Inflammatory macrophage treated with lipopolysaccharide for 1 hour (primary cell): ENCODE data around the gene TCP11L2.

Experiments
- DNase-seq, 2 donors: peaks; one replicate each; pipeline ENCODE4 v3.0.0-alpha.2; 2020 to 2022

TCP11L2 gene

GRCh38 chr12:106302401-106303201 lies at the start of gene TCP11L2:
TSS of gene TCP11L2 (plus strand) at chr12:106302733. CDS start at chr12:106311076, 8,343 bp downstream.
- peak; percentile 73 to 86 for DNase-seq

GRCh38 chr12:106254724-106255123 lies 47.8 kb upstream of the TCP11L2 start:
- DNase-seq, result no peak

- DNase-seq, result no peak
Measured at GRCh38 chr12:106255493-106255892, 47.0 kb upstream of the TCP11L2 start.

GRCh38 chr12:106255952-106256351 lies 46.6 kb upstream of the TCP11L2 start:
- DNase-seq, result no peak

GRCh38 chr12:106256524-106256923 lies 46.0 kb upstream of the TCP11L2 start:
- DNase-seq, result no peak

- no peak for DNase-seq
Measured at GRCh38 chr12:106258226-106258625, 44.3 kb upstream of the TCP11L2 start.

- no peak for DNase-seq
Measured at GRCh38 chr12:106258935-106259334, 43.6 kb upstream of the TCP11L2 start.

GRCh38 chr12:106265116-106265515 lies 37.4 kb upstream of the TCP11L2 start:
- DNase-seq, result peak; percentile 47 to 63

- DNase-seq, result no peak
Measured at GRCh38 chr12:106267535-106267934, 35.0 kb upstream of the TCP11L2 start.

- no peak for DNase-seq
Measured at GRCh38 chr12:106269150-106269771, 33.3 kb upstream of the TCP11L2 start.

GRCh38 chr12:106271575-106272505 lies 30.7 kb upstream of the TCP11L2 start:
- no peak for DNase-seq

GRCh38 chr12:106273491-106273890 lies 29.0 kb upstream of the TCP11L2 start:
- DNase-seq, result peak; percentile 59 to 66

- no peak for DNase-seq
Measured at GRCh38 chr12:106274012-106274411, 28.5 kb upstream of the TCP11L2 start.

- no peak for DNase-seq
Measured at GRCh38 chr12:106274575-106275121, 27.9 kb upstream of the TCP11L2 start.

GRCh38 chr12:106275458-106275857 lies 27.1 kb upstream of the TCP11L2 start:
- DNase-seq, result no peak

- DNase-seq, result no peak
Measured at GRCh38 chr12:106276032-106276740, 26.3 kb upstream of the TCP11L2 start.

- no peak for DNase-seq
Measured at GRCh38 chr12:106280106-106280505, 22.4 kb upstream of the TCP11L2 start.

GRCh38 chr12:106281056-106281782 lies 21.3 kb upstream of the TCP11L2 start:
- no peak for DNase-seq

GRCh38 chr12:106281804-106282203 lies 20.7 kb upstream of the TCP11L2 start:
- peak; percentile 62 to 76 for DNase-seq

GRCh38 chr12:106282457-106283097 lies 20.0 kb upstream of the TCP11L2 start:
- peak; percentile 71 to 80 for DNase-seq
